ENCODE results near the gene S100A3.

The S100A3 gene

DNA sequence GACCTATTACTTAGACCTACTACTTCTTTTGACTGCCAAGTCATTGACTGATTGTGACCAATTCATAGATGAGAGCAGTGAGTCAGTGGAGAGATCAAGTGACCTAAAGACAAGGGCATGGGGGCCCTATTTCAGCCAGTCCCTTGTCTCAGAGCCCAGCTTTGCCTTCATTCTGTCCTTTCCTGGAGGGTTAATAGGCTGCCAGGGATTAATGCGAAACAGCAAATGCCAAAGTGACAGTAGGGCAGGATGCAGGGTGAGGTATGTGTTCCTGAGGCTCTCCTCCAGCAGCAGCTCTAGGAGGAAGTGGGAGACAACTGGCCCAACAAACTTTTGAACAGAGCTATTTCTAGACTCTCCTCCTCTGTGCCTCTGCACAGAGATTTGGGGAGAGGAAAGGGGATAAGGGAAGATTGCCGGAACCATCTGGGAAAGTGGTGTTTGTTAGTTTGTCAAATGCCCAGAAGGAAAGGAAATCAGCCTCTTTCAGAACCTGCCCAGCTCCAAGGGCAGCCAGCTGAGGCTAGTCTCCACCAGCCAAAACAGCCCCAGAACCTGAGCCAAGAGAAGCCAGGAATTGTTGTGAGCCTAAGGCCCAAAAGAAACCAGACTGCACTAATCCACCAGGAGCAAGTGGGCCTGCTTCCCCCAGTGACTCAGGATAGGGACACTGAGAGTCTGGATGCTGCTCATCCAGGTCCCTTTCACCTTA, 4.9 kb upstream of the S100A3 start:
- FAIRE-seq (no peak), DNase-seq (ENCODE audit: insufficient read length) (no peak)
- no peak for TF ChIP-seq TAF1 (IDR thresholded peaks at IDR 0.05; ENCODE audit: borderline replicate concordance, low read depth, low read length)
- no peak for TF ChIP-seq POLR2A (IDR thresholded peaks at IDR 0.05; ENCODE audit: low read depth, low read length)
- no peak for TF ChIP-seq POLR2AphosphoS5 (IDR thresholded peaks at IDR 0.05; ENCODE audit: low read depth, low read length)

DNA sequence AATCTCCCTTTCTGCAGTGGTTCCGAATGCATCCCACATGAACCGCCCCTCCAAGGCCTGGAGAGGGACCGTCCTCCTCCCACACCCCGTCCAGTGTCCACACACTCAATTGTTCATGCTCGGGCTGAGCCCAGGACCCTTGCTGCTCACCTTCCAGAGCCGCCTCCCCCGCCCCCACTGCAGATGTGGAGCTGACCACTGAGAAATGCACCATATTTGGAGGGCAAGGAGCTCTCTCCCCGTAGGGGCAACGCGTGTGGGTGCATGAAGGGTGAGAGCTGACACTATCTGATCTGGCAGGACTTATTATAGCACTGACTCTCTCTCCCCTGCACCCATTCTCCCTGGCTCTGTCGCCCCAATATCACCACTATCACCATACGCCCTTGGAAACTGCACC, 4.0 kb upstream of the S100A3 start:
- TF ChIP-seq POLR2AphosphoS5 (IDR thresholded peaks at IDR 0.05; ENCODE audit: low read depth, low read length): no peak
- no peak for TF ChIP-seq TAF1 (IDR thresholded peaks at IDR 0.05; ENCODE audit: borderline replicate concordance, low read depth, low read length)
- TF ChIP-seq POLR2A (IDR thresholded peaks at IDR 0.05; ENCODE audit: low read depth, low read length): no peak
- no peak for FAIRE-seq
- no peak for DNase-seq (ENCODE audit: insufficient read length)

DNA sequence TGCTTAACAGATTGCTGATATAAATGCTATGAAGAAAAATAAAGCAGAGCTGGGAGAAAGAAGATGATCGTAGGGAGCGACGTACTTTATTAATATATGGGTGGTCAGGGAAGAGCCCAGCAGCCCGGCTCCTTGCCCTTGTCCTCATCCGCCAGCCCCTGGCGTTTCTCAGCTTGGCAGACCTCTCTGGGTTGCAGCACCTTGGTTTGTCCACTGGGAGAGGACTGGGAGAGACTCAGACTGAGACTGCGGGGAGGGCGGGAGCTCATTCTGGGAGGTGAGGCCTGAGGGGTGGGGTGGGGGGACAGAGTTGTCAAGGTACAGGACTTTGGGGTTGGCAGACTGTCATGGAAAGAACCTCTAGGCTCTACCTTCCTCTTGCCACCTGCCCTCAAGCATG, 3.3 kb upstream of the S100A3 start:
- FAIRE-seq (no peak), DNase-seq (ENCODE audit: insufficient read length) (no peak)
- TF ChIP-seq POLR2A (IDR thresholded peaks at IDR 0.05; ENCODE audit: low read depth, low read length): no peak
- TF ChIP-seq TAF1 (IDR thresholded peaks at IDR 0.05; ENCODE audit: borderline replicate concordance, low read depth, low read length): no peak
- no peak for TF ChIP-seq POLR2AphosphoS5 (IDR thresholded peaks at IDR 0.05; ENCODE audit: low read depth, low read length)

- DNase-seq (ENCODE audit: insufficient read length) (no peak), FAIRE-seq (no peak)
- TF ChIP-seq POLR2AphosphoS5 (IDR thresholded peaks at IDR 0.05; ENCODE audit: low read depth, low read length): no peak
- no peak for TF ChIP-seq TAF1 (IDR thresholded peaks at IDR 0.05; ENCODE audit: borderline replicate concordance, low read depth, low read length)
- TF ChIP-seq POLR2A (IDR thresholded peaks at IDR 0.05; ENCODE audit: low read depth, low read length): no peak
Measured at GRCh38 chr1:153550827-153551500, 1.9 kb upstream of the S100A3 start.

GRCh38 chr1:153550398-153550758, 1.3 kb upstream of the S100A3 start:
- no peak for FAIRE-seq
- TF ChIP-seq POLR2A (IDR thresholded peaks at IDR 0.05; ENCODE audit: low read depth, low read length): no peak
- no peak for TF ChIP-seq TAF1 (IDR thresholded peaks at IDR 0.05; ENCODE audit: borderline replicate concordance, low read depth, low read length)
- no peak for TF ChIP-seq POLR2AphosphoS5 (IDR thresholded peaks at IDR 0.05; ENCODE audit: low read depth, low read length)
- DNase-seq (ENCODE audit: insufficient read length): no peak

- TF ChIP-seq POLR2AphosphoS5 (IDR thresholded peaks at IDR 0.05; ENCODE audit: low read depth, low read length) (no peak), TAF1 (IDR thresholded peaks at IDR 0.05; ENCODE audit: borderline replicate concordance, low read depth, low read length) (no peak)
- DNase-seq (ENCODE audit: insufficient read length) (no peak), FAIRE-seq (no peak)
Measured at GRCh38 chr1:153549741-153550397, 811 bp upstream of the S100A3 start.

DNA sequence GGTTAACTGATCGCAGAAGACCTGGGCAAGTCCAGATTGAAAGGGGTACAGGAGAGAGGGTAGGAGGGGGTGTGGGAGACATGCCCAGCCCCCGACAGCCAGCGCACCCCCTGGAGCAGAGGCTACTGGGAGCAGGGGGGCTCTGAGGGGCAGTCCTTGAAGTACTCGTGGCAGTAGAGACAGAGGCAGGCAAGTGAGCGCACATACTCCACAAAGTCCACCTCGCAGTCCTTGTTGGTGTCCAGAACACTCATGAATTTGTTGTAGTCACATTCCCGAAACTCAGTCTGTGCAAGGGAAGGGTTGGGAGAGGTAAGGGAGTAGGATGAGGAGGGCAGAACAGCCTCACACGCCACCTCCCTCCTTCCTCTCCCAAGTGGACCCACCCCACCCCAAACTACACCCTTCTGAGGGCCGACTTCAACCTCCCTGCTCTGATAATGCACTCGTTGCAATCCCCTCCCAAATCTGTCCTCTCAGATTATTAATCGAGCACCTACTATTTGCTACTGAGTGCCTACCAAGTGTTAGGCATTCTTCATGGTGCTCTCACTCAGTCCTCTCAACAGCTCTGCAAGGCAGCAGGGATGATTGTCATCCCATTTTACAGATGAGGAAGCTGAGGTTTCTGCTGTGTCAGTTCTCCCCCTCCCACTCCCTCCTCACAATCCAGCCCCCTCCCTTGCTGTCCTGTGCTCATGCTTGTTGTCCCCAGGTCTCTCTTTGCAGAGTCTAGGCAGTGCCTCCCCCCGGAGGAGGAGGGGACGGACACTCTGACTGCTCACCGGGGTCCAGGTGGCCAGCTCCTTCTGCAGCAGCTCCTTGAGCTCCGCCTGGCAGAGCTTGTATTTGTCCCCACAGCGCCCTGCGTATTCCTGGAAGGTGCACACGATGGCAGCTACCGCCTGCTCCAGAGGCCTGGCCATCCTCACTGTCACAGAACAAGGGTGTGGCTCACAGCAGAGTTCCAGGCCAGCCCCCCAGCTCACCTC, 1.2 kb downstream of the S100A3 start:
- DNase-seq (ENCODE audit: insufficient read length): no peak
- TF ChIP-seq POLR2A (IDR thresholded peaks at IDR 0.05; ENCODE audit: low read depth, low read length): no peak
- no peak for TF ChIP-seq POLR2AphosphoS5 (IDR thresholded peaks at IDR 0.05; ENCODE audit: low read depth, low read length)
- TF ChIP-seq TAF1 (IDR thresholded peaks at IDR 0.05; ENCODE audit: borderline replicate concordance, low read depth, low read length): no peak
- FAIRE-seq: no peak

- no peak for DNase-seq (ENCODE audit: insufficient read length)
- no peak for FAIRE-seq
- no peak for TF ChIP-seq TAF1 (IDR thresholded peaks at IDR 0.05; ENCODE audit: borderline replicate concordance, low read depth, low read length)
- TF ChIP-seq POLR2A (IDR thresholded peaks at IDR 0.05; ENCODE audit: low read depth, low read length): no peak
- no peak for TF ChIP-seq POLR2AphosphoS5 (IDR thresholded peaks at IDR 0.05; ENCODE audit: low read depth, low read length)
Measured at GRCh38 chr1:153546796-153547559, 2.1 kb downstream of the S100A3 start.

DNA sequence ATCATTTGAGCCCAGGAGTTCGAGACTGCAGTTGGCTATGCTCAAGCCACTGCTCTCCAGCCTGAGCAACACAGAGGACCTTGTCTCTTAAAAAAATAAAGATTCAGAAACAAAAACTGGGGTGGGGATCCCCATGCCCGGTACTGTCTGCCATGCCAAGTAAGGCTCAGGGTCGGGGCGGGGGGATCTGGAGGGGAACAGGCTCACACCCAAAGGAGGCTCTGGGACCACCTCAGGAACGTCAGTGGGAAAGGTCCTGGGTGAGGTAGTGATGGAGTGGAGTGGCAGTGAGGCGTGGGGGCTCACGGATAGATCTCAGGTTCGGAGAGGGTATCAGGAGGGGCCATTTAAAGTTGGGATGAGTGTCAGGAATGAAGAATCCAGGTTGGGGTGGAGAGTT, 2.7 kb downstream of the S100A3 start:
- FAIRE-seq: no peak
- DNase-seq (ENCODE audit: insufficient read length): no peak
- TF ChIP-seq POLR2A (IDR thresholded peaks at IDR 0.05; ENCODE audit: low read depth, low read length) (no peak), POLR2AphosphoS5 (IDR thresholded peaks at IDR 0.05; ENCODE audit: low read depth, low read length) (no peak), TAF1 (IDR thresholded peaks at IDR 0.05; ENCODE audit: borderline replicate concordance, low read depth, low read length) (no peak)

All from GM12892 (cell line).